Midbrain (tissue), 1 donor: ENCODE results near the gene PAX5.

ENCODE experiments used
- DNase-seq: peaks from one replicate; lab custom pipeline; 2025; lab: John Stamatoyannopoulos, UW

Gene PAX5

GRCh38 chr9:36802201-36802920, 231.7 kb downstream of the PAX5 start:
- peak; percentile 81 for DNase-seq

- no peak for DNase-seq
Measured at GRCh38 chr9:36800455-36800854, 233.6 kb downstream of the PAX5 start.

- peak; percentile 48 for DNase-seq
Measured at GRCh38 chr9:36798350-36799065, 235.6 kb downstream of the PAX5 start.

- no peak for DNase-seq
Measured at GRCh38 chr9:36797471-36798220, 236.4 kb downstream of the PAX5 start.

DNA sequence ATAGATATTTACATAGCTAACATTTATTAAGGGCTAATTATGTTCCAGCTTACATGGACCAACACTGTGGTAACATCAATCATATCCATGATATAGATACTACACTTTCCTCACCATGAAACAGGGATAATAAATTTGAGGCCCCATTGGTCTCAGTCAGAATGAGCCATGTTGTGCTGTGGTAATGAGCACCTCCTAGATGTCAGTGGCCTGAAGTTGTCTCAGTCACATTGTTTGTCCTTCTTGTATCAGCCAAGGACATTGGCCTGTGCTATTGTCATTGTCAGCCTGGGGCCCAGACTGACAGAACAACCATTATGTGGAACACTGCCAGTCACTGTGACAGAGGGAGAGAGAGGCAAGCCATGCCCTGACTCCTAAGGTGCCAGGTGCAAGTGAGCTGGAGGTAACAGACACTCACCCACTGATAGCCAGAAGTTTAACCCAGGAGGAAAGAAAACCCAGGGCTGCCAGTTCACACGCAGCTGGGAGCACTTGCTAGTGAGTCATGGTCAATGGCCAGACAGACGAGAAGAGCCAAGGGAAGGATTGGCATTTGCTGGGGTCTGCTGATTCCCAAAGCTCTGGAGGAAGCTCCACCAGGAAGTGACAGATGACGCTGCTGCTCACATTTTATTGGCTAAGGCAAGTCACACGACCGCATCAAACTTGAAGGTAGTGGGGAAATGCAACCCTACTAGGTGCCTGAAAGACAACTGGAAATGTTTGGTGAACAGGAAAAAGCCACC, 237.2 kb downstream of the PAX5 start:
- no peak for DNase-seq

- DNase-seq: no peak
Measured at GRCh38 chr9:36794461-36794860, 239.6 kb downstream of the PAX5 start.

- DNase-seq: no peak
Measured at GRCh38 chr9:36793277-36793676, 240.8 kb downstream of the PAX5 start.

DNA sequence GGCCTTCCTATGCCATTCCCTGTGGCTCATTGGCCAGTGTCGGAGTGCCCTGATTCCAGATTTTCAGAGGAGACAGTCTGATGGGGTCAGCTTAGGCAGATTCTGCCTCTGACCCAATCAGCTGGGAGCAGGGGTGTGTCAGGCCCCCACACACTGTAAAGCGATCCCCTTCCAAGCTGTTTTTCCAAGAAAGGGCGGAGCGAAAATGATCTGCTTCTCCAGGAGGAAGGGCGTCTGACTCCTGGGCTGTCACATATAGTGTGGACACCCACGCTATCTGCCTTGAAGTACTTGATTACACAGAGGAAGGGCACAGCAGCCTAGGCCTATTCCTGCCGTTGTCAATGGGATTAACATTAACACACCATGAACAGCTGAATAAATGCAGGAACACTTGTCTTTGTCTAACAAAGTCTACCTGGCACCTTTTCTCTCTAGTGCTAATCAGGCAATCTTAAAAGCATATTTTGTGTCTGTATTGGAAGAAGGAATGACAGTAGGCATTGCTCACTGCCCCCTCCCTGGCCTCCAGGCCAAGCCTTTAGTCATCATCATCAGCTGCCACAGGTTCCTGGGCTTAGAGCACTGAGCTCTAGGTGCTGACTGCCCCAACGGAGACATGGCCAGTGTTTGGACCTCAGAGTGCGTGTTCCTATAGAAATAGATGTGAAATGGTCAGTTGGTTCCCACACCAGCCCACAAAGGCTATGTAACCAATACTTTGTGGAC, 242.7 kb downstream of the PAX5 start:
- no peak for DNase-seq

DNA sequence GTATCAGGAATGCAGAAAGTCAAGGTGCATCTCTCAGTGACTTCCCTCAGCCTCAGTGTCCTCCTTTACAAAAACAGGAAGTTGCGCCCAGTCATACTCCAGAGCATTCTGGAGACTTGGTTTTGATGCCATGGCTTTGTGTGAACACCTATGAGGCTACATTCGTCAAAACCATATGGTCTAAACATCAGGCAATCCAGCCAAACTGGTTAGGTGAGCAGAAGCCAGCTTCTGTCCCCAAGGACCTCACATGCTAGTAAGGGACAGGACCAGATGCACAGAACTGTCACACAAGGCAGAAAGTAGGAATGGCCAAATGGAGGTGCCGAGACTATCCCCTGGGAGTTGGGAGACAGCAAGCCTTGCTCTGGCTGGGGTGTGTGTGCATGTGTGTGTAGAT, 244.2 kb downstream of the PAX5 start:
- DNase-seq: no peak

GRCh38 chr9:36788534-36788933, 245.5 kb downstream of the PAX5 start:
- no peak for DNase-seq

- DNase-seq: no peak
Measured at GRCh38 chr9:36787709-36788108, 246.4 kb downstream of the PAX5 start.
